Mesendoderm (in vitro differentiated cells): ENCODE data around the gene TMEM259.
A peak's percentile ranks its signal among the peaks of the same experiment; 100 is the strongest.

Experiments
- DNase-seq: peaks from one replicate; pipeline ENCODE4 v3.0.0; 2013
- H2AK5ac ChIP-seq: 2 replicates; pipeline ENCODE4 v1.6.1; 2013; ENCODE audit warnings: low read length, inconsistent platforms
- H2BK120ac ChIP-seq: 2 replicates; pipeline ENCODE4 v1.6.1; 2013; ENCODE audit warnings: low read depth, mild to moderate bottlenecking, low read length, moderate library complexity, mixed read lengths
- H2BK15ac ChIP-seq: replicated peaks from 2 replicates; pipeline ENCODE4 v1.6.1; 2013; ENCODE audit warnings: low read depth, mild to moderate bottlenecking, moderate library complexity
- H2BK5ac ChIP-seq: 2 replicates; pipeline ENCODE4 v1.6.1; 2013; ENCODE audit warnings: low read length, inconsistent platforms
- H3K18ac ChIP-seq: 2 replicates; pipeline ENCODE4 v1.6.1; 2013; ENCODE audit warnings: mild to moderate bottlenecking, low read length, mixed read lengths
- H3K23ac ChIP-seq: one replicate; pipeline ENCODE4 v1.6.1; 2013; ENCODE audit warnings: low read length
- H3K27ac ChIP-seq: 2 replicates; pipeline ENCODE4 v1.5.1; 2013; ENCODE audit warnings: low read depth, mild to moderate bottlenecking, inconsistent platforms, low read length, moderate library complexity
- H3K27me3 ChIP-seq: 2 replicates; pipeline ENCODE4 v1.6.1; 2013; ENCODE audit warnings: low read length, control low read depth, mild to moderate bottlenecking, inconsistent platforms; ENCODE audit not compliant: insufficient read depth, poor library complexity
- H3K36me3 ChIP-seq: 2 replicates; pipeline ENCODE4 v1.6.1; 2013; ENCODE audit warnings: low read length, inconsistent platforms; ENCODE audit not compliant: control insufficient read depth, insufficient read depth
- H3K4ac ChIP-seq: one replicate; pipeline ENCODE4 v1.6.1; 2013; ENCODE audit warnings: low read depth, mild to moderate bottlenecking, low read length, moderate library complexity
- H3K4me1 ChIP-seq: 2 replicates; pipeline ENCODE4 v1.6.1; 2013; ENCODE audit warnings: low read depth, low read length, inconsistent platforms; ENCODE audit not compliant: control insufficient read depth
- H3K4me2 ChIP-seq: 2 replicates; pipeline ENCODE4 v1.6.1; 2013; ENCODE audit warnings: low read length
- H3K4me3 ChIP-seq: 2 replicates; pipeline ENCODE4 v1.5.1; 2013; ENCODE audit warnings: mild to moderate bottlenecking, low read length
- H3K56ac ChIP-seq: one replicate; pipeline ENCODE4 v1.6.1; 2013; ENCODE audit warnings: low read length
- H3K79me1 ChIP-seq: 2 replicates; pipeline ENCODE4 v1.6.1; 2013; ENCODE audit warnings: low read length, inconsistent platforms
- H3K79me2 ChIP-seq: 2 replicates; pipeline ENCODE4 v1.6.1; 2013; ENCODE audit warnings: mild to moderate bottlenecking, low read length; ENCODE audit not compliant: control insufficient read depth, insufficient read depth
- H3K9ac ChIP-seq: 2 replicates; pipeline ENCODE4 v1.6.1; 2013; ENCODE audit warnings: low read length, inconsistent platforms
- H4K5ac ChIP-seq: one replicate; pipeline ENCODE4 v1.6.1; 2013; ENCODE audit warnings: low read length
- H4K8ac ChIP-seq: one replicate; pipeline ENCODE4 v1.6.1; 2013; ENCODE audit warnings: low read depth, mild to moderate bottlenecking, control low read depth, low read length, moderate library complexity
- WGBS: extraction: QIAGEN DNeasy Blood & Tissue Kit; methylation state at CpG from one replicate; pipeline ENCODE4 v1.1.7; 2013; ENCODE audit warnings: low lambda C conversion rate, missing lambda C conversion rate; ENCODE audit not compliant: insufficient coverage; ENCODE audit errors: extremely low coverage; 5-methylcytosine and 5-hydroxymethylcytosine counted together

The TMEM259 gene

DNA sequence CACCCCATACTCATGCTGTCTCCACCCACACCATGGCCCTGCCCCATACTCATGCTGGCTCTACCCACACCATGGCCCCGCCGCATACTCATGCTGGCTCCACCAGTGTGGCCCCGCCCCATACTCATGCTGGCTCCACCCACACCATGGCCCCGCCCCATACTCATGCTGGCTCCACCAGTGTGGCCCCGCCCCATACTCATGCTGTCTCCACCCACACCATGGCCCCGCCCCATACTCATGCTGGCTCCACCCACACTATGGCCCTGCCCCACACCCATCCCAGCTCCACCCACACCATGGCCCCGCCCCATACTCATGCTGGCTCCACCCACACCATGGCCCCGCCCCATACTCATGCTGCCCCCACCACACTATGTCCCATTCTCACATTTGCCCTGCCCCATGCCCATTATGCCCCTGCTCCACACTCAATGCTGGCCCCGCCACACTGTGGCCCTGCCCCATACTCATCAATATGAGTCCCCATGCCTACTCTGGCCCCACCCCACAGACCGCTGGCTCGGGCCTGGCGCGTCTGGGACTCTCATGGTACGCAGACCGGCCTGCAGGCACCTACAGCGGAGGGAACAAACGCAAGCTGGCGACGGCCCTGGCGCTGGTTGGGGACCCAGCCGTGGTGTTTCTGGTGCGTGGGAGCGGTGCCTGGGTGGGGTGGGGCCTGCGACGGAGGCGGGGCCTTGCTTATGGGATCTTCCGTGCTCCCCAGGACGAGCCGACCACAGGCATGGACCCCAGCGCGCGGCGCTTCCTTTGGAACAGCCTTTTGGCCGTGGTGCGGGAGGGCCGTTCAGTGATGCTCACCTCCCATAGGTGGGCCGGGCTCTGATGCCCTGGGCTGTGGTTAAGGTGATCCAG is 42.3 kb upstream of the TMEM259 start:
- H3K4me1 ChIP-seq: peaks cover 4% of the 10 kb centered on the region
- H3K56ac ChIP-seq: no peak overlapping the region

DNA sequence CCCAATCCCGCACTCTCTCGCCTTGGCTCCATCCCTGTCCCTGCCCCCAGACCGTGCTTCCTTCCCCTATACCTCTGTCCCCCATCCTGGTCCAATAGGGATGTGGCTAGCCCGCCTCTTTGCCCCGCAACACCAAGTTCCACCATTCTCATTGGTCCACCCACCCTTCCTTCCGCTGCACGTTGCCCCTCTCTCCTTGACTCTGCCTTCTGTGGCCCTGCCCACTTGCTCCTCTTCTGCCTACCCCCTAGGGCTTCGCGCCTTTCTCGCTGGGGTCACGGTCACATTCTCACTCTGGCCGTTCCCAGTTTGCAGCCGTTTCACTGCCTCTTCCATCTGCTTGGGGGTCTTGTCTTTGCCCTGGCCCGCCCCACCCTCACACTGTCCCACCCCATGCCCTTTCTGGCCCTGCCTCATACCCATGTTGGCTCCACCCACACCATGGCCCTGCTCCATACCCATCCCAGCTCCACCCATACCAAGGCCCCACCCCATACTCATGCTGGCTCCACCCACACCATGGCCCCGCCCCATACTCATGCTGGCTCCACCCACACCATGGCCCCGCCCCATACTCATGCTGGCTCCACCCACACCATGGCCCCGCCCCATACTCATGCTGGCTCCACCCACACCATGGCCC is 41.6 kb upstream of the TMEM259 start:
- no peak overlapping the region for H3K9ac ChIP-seq
- H3K27ac ChIP-seq: no peak overlapping the region
- no CpG with 5 or more reads among the region's 17 CpGs for WGBS
- no peak overlapping the region for H4K8ac ChIP-seq
- no peak overlapping the region for H2AK5ac ChIP-seq
- no peaks in the 10 kb centered on the region for H3K27me3 ChIP-seq
- H2BK15ac ChIP-seq: no peak overlapping the region
- no peak overlapping the region for H2BK5ac ChIP-seq
- no peak overlapping the region for H3K18ac ChIP-seq
- H3K79me1 ChIP-seq: no peaks in the 10 kb centered on the region
- H4K5ac ChIP-seq: no peak overlapping the region
- H3K56ac ChIP-seq: no peak overlapping the region
- DNase-seq: no peak
- H3K4me2 ChIP-seq: no peak overlapping the region
- H2BK120ac ChIP-seq: no peak overlapping the region
- no peak overlapping the region for H3K4me3 ChIP-seq
- no peak overlapping the region for H3K23ac ChIP-seq
- peaks cover 4% of the 10 kb centered on the region for H3K4me1 ChIP-seq
- no peaks in the 10 kb centered on the region for H3K36me3 ChIP-seq
- H3K4ac ChIP-seq: no peak overlapping the region
- H3K79me2 ChIP-seq: no peaks in the 10 kb centered on the region

More for the DNA sequence above, 42.3 kb upstream of the TMEM259 start:
- Histone ChIP-seq H3K4ac (no peak overlapping the region), H3K4me2 (no peak overlapping the region), H3K79me2 (no peaks in the 10 kb centered on the region), H3K79me1 (no peaks in the 10 kb centered on the region), H3K9ac (no peak overlapping the region), H3K27me3 (no peaks in the 10 kb centered on the region), H3K4me3 (no peak overlapping the region), H3K27ac (no peak overlapping the region), H3K18ac (no peak overlapping the region), H2BK15ac (no peak overlapping the region), H3K36me3 (no peaks in the 10 kb centered on the region), H2AK5ac (no peak overlapping the region), H4K8ac (no peak overlapping the region), H2BK120ac (no peak overlapping the region), H2BK5ac (no peak overlapping the region), H3K23ac (no peak overlapping the region), H4K5ac (no peak overlapping the region)
- DNase-seq: peak; percentile 57
- no CpG with 5 or more reads among the region's 37 CpGs for WGBS

DNA sequence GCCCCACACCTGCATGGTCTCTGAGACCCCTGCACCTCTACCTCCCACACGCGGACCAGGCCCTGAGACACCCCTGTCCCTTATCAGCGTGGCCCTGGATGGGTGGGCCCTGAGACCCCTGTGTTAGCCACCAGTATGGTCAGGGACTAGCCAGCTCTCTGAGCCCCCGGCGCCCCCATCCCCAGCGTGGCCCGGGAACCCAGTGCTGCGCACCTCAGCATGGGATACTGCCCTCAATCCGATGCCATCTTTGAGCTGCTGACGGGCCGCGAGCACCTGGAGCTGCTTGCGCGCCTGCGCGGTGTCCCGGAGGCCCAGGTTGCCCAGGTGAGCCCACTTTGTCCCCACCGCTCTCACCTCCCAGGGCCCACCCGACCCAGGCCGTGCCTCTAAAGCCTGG is 41.1 kb upstream of the TMEM259 start:
- H3K18ac ChIP-seq: no peak overlapping the region
- H2AK5ac ChIP-seq: no peak overlapping the region
- H3K4me3 ChIP-seq: no peak overlapping the region
- H3K4me2 ChIP-seq: no peak overlapping the region
- WGBS: no CpG with 5 or more reads among the region's 20 CpGs
- H3K56ac ChIP-seq: no peak overlapping the region
- H4K8ac ChIP-seq: no peak overlapping the region
- no peak overlapping the region for H3K23ac ChIP-seq
- H2BK15ac ChIP-seq: no peak overlapping the region
- no peaks in the 10 kb centered on the region for H3K79me1 ChIP-seq
- peaks cover 4% of the 10 kb centered on the region for H3K4me1 ChIP-seq
- no peak overlapping the region for H3K9ac ChIP-seq
- no peak overlapping the region for H3K27ac ChIP-seq
- no peaks in the 10 kb centered on the region for H3K27me3 ChIP-seq
- H4K5ac ChIP-seq: no peak overlapping the region
- H2BK120ac ChIP-seq: no peak overlapping the region
- no peaks in the 10 kb centered on the region for H3K36me3 ChIP-seq
- no peak for DNase-seq
- no peaks in the 10 kb centered on the region for H3K79me2 ChIP-seq
- no peak overlapping the region for H2BK5ac ChIP-seq
- H3K4ac ChIP-seq: no peak overlapping the region

DNA sequence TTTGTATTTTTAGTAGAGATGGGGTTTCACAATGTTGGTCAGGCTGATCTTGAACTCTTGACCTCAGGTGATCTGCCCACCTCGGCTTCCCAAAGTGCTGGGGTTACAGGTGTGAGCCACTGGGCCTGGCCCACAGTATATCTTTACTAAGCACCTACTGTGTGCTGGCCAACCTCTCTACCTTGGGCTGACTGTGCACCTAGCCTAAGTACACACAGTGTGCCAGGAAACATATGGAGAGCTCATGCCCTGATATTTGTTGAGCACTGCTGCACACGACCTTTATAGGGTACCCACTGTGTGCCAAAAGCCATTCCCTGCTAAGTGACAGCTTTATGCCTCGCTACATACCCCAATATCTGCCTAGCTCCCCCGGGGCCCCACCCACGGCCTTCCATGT is 39.8 kb upstream of the TMEM259 start:
- no peak overlapping the region for H3K23ac ChIP-seq
- WGBS: no CpG with 5 or more reads among the region's 5 CpGs
- H3K27me3 ChIP-seq: no peaks in the 10 kb centered on the region
- H4K5ac ChIP-seq: no peak overlapping the region
- H2BK120ac ChIP-seq: no peak overlapping the region
- H2AK5ac ChIP-seq: no peak overlapping the region
- H4K8ac ChIP-seq: no peak overlapping the region
- no peak overlapping the region for H3K4ac ChIP-seq
- H3K36me3 ChIP-seq: no peaks in the 10 kb centered on the region
- H3K9ac ChIP-seq: no peak overlapping the region
- H3K18ac ChIP-seq: no peak overlapping the region
- H3K79me1 ChIP-seq: no peaks in the 10 kb centered on the region
- H3K4me3 ChIP-seq: no peak overlapping the region
- no peaks in the 10 kb centered on the region for H3K4me1 ChIP-seq
- DNase-seq: no peak
- no peak overlapping the region for H2BK5ac ChIP-seq
- no peaks in the 10 kb centered on the region for H3K79me2 ChIP-seq
- H3K27ac ChIP-seq: no peak overlapping the region
- no peak overlapping the region for H2BK15ac ChIP-seq
- H3K4me2 ChIP-seq: no peak overlapping the region
- H3K56ac ChIP-seq: no peak overlapping the region

- WGBS: no CpG with 5 or more reads among the region's 5 CpGs
Observed at GRCh38 chr19:1058112-1058511, 37.2 kb upstream of the TMEM259 start.

More at GRCh38 chr19:1058112-1058511, 37.2 kb upstream of the TMEM259 start:
- Histone ChIP-seq H3K9ac (no peak overlapping the region), H4K8ac (no peak overlapping the region), H3K56ac (no peak overlapping the region), H3K79me2 (no peaks in the 10 kb centered on the region), H3K27ac (no peak overlapping the region), H3K27me3 (no peaks in the 10 kb centered on the region), H3K4me1 (no peaks in the 10 kb centered on the region), H4K5ac (no peak overlapping the region), H3K4me3 (no peak overlapping the region), H2BK15ac (no peak overlapping the region), H2BK120ac (no peak overlapping the region), H3K18ac (no peak overlapping the region), H3K4ac (no peak overlapping the region), H3K79me1 (no peaks in the 10 kb centered on the region), H2AK5ac (no peak overlapping the region), H3K23ac (no peak overlapping the region), H3K4me2 (no peak overlapping the region), H2BK5ac (no peak overlapping the region), H3K36me3 (no peaks in the 10 kb centered on the region)
- DNase-seq: no peak
